Type B pancreatic cell (in vitro differentiated cells): Measurements from ENCODE around the gene SACM1L. TPM values are rescaled to one million over a fixed set of nuclear protein-coding genes. Genes with fewer than 3 reads are reported as not detected.

Experiments used
- DNase-seq: peaks from one replicate; pipeline ENCODE4 v3.0.0; 2021; ENCODE audit warnings: mixed read lengths; ENCODE audit not compliant: unreplicated experiment; ENCODE audit errors: extremely low spot score
- H3K27ac Mint-ChIP-seq: 2 replicates; pipeline ENCODE4 v1.8.0; 2021; ENCODE audit warnings: mild to moderate bottlenecking, mixed read lengths
- H3K27me3 Mint-ChIP-seq: 2 replicates; pipeline ENCODE4 v1.8.0; 2021; ENCODE audit warnings: mixed read lengths
- H3K36me3 Mint-ChIP-seq: 2 replicates; pipeline ENCODE4 v1.8.0; 2021; ENCODE audit warnings: mixed read lengths
- H3K4me1 Mint-ChIP-seq: one replicate; pipeline ENCODE4 v1.8.0; 2021; ENCODE audit warnings: mixed read lengths; ENCODE audit not compliant: unreplicated experiment
- H3K4me3 Mint-ChIP-seq: 2 replicates; pipeline ENCODE4 v1.8.0; 2021; ENCODE audit warnings: mild to moderate bottlenecking, mixed read lengths
- H3K9me3 Mint-ChIP-seq: 2 replicates; pipeline ENCODE4 v1.8.0; 2021; ENCODE audit warnings: mixed read lengths
- CTCF ChIP-seq: fragments of 200-600 bp; sonication (generic); conservative IDR thresholded peaks from 2 replicates; pipeline ENCODE4 v1.5.0; 2021; ENCODE audit warnings: antibody characterized with exemption, mild to moderate bottlenecking
- total RNA-seq: library from RNA; stranded (reverse); gene quantifications from 2 replicates; pipeline ENCODE4 v1.2.1, GENCODE V29; 2021; ENCODE audit warnings: low replicate concordance

Gene SACM1L
- total RNA-seq, 1 donor from 2014 or later: 51.6 TPM

GRCh38 chr3:45688194-45688881, 858 bp upstream of the SACM1L start:
- no peak for DNase-seq
- peaks cover 12% of the 10 kb centered on the region for H3K27me3 Mint-ChIP-seq
- no peaks in the 10 kb centered on the region for H3K9me3 Mint-ChIP-seq
- peak overlapping the region; percentile 100 for H3K27ac Mint-ChIP-seq
- H3K4me3 Mint-ChIP-seq: peak overlapping the region; percentile 89
- peaks cover 30% of the 10 kb centered on the region for H3K4me1 Mint-ChIP-seq
- TF ChIP-seq CTCF: no peak
- H3K36me3 Mint-ChIP-seq: peaks cover 14% of the 10 kb centered on the region

- Mint-ChIP-seq H3K4me1 (peaks cover 44% of the 10 kb centered on the region), H3K27ac (peak overlapping the region; percentile 100), H3K4me3 (peak overlapping the region; percentile 89), H3K36me3 (peaks cover 17% of the 10 kb centered on the region), H3K27me3 (peaks cover 8% of the 10 kb centered on the region), H3K9me3 (no peaks in the 10 kb centered on the region)
- DNase-seq: no peak
- TF ChIP-seq CTCF: no peak
Measured at GRCh38 chr3:45689787-45690145, 570 bp downstream of the SACM1L start.

- DNase-seq: no peak
- peak overlapping the region; percentile 100 for H3K27ac Mint-ChIP-seq
- H3K36me3 Mint-ChIP-seq: peaks cover 19% of the 10 kb centered on the region
- H3K4me3 Mint-ChIP-seq: peak overlapping the region; percentile 89
- no peak for TF ChIP-seq CTCF
- no peaks in the 10 kb centered on the region for H3K9me3 Mint-ChIP-seq
- H3K4me1 Mint-ChIP-seq: peaks cover 46% of the 10 kb centered on the region
- H3K27me3 Mint-ChIP-seq: peaks cover 8% of the 10 kb centered on the region
Measured at GRCh38 chr3:45690336-45691035, 1.3 kb downstream of the SACM1L start.

GRCh38 chr3:45691842-45692241, 2.6 kb downstream of the SACM1L start:
- DNase-seq: no peak
- peak overlapping the region; percentile 37 for H3K27ac Mint-ChIP-seq
- no peaks in the 10 kb centered on the region for H3K9me3 Mint-ChIP-seq
- H3K36me3 Mint-ChIP-seq: peaks cover 26% of the 10 kb centered on the region
- peaks cover 46% of the 10 kb centered on the region for H3K4me1 Mint-ChIP-seq
- H3K4me3 Mint-ChIP-seq: peak overlapping the region; percentile 66
- H3K27me3 Mint-ChIP-seq: peaks cover 8% of the 10 kb centered on the region
- no peak for TF ChIP-seq CTCF

- H3K4me3 Mint-ChIP-seq: peak overlapping the region; percentile 75
- no peak for DNase-seq
- TF ChIP-seq CTCF: no peak
- H3K27me3 Mint-ChIP-seq: peaks cover 8% of the 10 kb centered on the region
- peak overlapping the region; percentile 73 for H3K27ac Mint-ChIP-seq
- peaks cover 46% of the 10 kb centered on the region for H3K4me1 Mint-ChIP-seq
- H3K9me3 Mint-ChIP-seq: no peaks in the 10 kb centered on the region
- H3K36me3 Mint-ChIP-seq: peaks cover 27% of the 10 kb centered on the region
Measured at GRCh38 chr3:45692866-45693265, 3.7 kb downstream of the SACM1L start.
